OCI-LY7 (cell line): ENCODE results near the gene FOLR2. TPM values are rescaled to one million over a fixed set of nuclear protein-coding genes. Genes with fewer than 3 reads are reported as not detected.

Experiments
- BruUV-seq: library from RNA; stranded (reverse); fragments of 400-500 nt; replicated peaks from 2 replicates; lab custom pipeline; 2021; lab: Mats Ljungman, UMichigan
- CTCF ChIA-PET: fragments of 300-600 bp; sonication (Branson Sonifier 250); formaldehyde crosslinking; loops from one replicate; lab custom pipeline; 2022; ENCODE audit warnings: antibody characterized with exemption; ENCODE audit not compliant: unreplicated experiment; lab: Charles Lee
- POLR2A ChIA-PET: fragments of 300-600 bp; sonication (Branson Sonifier 250); formaldehyde crosslinking; loops from one replicate; lab custom pipeline; 2022; ENCODE audit warnings: antibody characterized with exemption; lab: Charles Lee
- DNase-seq: peaks from one replicate; pipeline ENCODE4 v3.0.0-alpha.2; 2015; ENCODE audit warnings: low spot score
- H2AFZ ChIP-seq: fragments of 200-600 bp; sonication (generic), shearing (Covaris generic); 2 replicates; pipeline ENCODE4 v1.6.1; 2014; ENCODE audit warnings: mild to moderate bottlenecking, antibody characterized with exemption, low read length, moderate library complexity
- H3K27ac ChIP-seq: fragments of 200-600 bp; sonication (generic); 2 replicates; pipeline ENCODE4 v1.5.1; 2014; ENCODE audit warnings: mixed run types, low read depth, mild to moderate bottlenecking, moderate library complexity, low read length, inconsistent platforms; ENCODE audit not compliant: poor library complexity, severe bottlenecking
- H3K36me3 ChIP-seq: fragments of 200-600 bp; sonication (generic); 2 replicates; pipeline ENCODE4 v1.6.1; 2014; ENCODE audit warnings: mild to moderate bottlenecking, antibody characterized with exemption, low read length, moderate library complexity, mixed read lengths; ENCODE audit not compliant: insufficient read depth
- H3K4me1 ChIP-seq: fragments of 200-600 bp; sonication (generic); 2 replicates; pipeline ENCODE4 v1.5.1; 2014; ENCODE audit warnings: mild to moderate bottlenecking, low read length; ENCODE audit not compliant: insufficient read depth, poor library complexity, severe bottlenecking
- H3K4me2 ChIP-seq: fragments of 200-600 bp; sonication (generic); 2 replicates; pipeline ENCODE4 v1.6.1; 2014; ENCODE audit warnings: mild to moderate bottlenecking, low read length
- H3K4me3 ChIP-seq: fragments of 200-600 bp; sonication (generic); 2 replicates; pipeline ENCODE4 v1.5.1; 2014; ENCODE audit warnings: mild to moderate bottlenecking, low read depth, low read length; ENCODE audit not compliant: poor library complexity, severe bottlenecking
- H3K79me2 ChIP-seq: fragments of 200-600 bp; sonication (generic); 2 replicates; pipeline ENCODE4 v1.6.1; 2016; ENCODE audit warnings: low read depth, mild to moderate bottlenecking, low read length, moderate library complexity, mixed read lengths; ENCODE audit not compliant: insufficient read depth
- H3K9me2 ChIP-seq: fragments of 200-600 bp; sonication (generic); 2 replicates; pipeline ENCODE4 v1.6.1; 2016; ENCODE audit warnings: mild to moderate bottlenecking, low read length, mixed read lengths; ENCODE audit not compliant: insufficient read depth
- H3K9me3 ChIP-seq: fragments of 200-600 bp; sonication (generic); 2 replicates; pipeline ENCODE4 v1.6.1; 2014; ENCODE audit warnings: mild to moderate bottlenecking, mixed run types, low read length, mixed read lengths
- H4K20me1 ChIP-seq: fragments of 200-600 bp; sonication (generic); 2 replicates; pipeline ENCODE4 v1.6.1; 2014; ENCODE audit warnings: mild to moderate bottlenecking, antibody characterized with exemption, low read length, moderate library complexity, mixed read lengths; ENCODE audit not compliant: insufficient read depth
- EZH2phosphoT487 ChIP-seq: fragments of 200-600 bp; sonication (generic); IDR thresholded peaks from 2 replicates; pipeline ENCODE4 v1.6.1; 2018; ENCODE audit warnings: low read depth, borderline replicate concordance, mild to moderate bottlenecking, mixed run types, antibody characterized with exemption, low read length, moderate library complexity, mixed read lengths
- intact Hi-C: fragments of 100-400 bp; cut with micrococcal nuclease; formaldehyde crosslinking; loops from one replicate; pipeline ENCODE4 v1.10.0; 2022; ENCODE audit not compliant: unreplicated experiment
- total RNA-seq, 2 experiments: library from RNA; depleted of rRNA in 1 of 2; stranded (reverse); fragments of >200 nt in 1 of 2; shearing (Covaris generic) in 1 of 2; gene quantifications; 2 replicates each; pipeline ENCODE4 v1.2.3, GENCODE V29; 2014 to 2022
- TF ChIP-seq, protein P1 (sequence below): fragments of 200-600 bp; sonication (generic); conservative IDR thresholded peaks from 2 replicates; pipeline ENCODE4 v1.5.1; 2014; ENCODE audit warnings: mild to moderate bottlenecking, antibody characterized with exemption, low read length, moderate library complexity, mixed read lengths

The FOLR2 gene
- total RNA-seq, 2 experiments from 2014 or later = 12.8 to 14.4 TPM

DNA sequence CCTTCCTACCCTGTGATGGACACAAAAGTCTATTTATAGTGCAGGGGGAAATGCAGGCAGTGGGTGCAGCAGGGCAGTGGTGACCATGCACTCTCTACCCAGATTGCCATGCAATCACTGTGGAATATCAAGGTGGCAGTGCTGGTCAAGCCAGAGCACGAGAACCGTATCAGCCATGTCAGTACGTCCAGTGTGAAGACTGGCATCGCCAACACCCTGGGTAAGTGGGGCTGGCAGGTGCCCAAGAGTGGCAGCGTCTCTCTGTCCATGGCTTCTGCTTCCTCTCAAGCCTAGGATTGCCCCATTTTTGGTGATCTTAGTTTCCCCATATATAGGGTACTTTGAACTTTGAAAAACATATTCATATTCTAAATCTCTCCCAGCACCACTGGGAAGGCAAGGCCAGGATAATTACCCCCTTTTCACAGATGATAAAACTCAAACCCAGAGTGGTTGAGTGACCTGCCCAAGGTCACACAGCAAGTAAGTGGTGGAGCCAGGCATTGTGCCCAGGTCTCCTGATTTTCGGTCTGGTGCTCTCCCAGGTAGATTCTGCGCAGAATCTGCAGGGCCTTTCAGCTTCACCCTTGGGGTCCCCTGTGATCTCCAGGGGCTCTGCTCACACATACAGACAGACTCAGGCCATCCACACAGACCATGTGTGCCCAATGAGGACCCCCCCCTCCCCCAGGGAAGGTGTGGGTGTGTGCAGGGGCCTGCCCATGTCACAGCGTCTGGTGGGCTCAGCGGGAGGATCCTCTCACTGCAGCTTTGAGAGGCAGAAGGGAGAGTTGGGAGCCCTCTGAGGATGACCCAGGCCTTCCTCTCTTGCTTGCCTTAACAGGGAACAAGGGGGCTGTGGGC lies 15.0 kb downstream of the FOLR2 start:
- no peak overlapping the region for H3K4me2 ChIP-seq
- H3K4me3 ChIP-seq = no peak overlapping the region
- BruUV-seq = no TSS peak
- no peak overlapping the region for H3K27ac ChIP-seq
- no peaks in the 10 kb centered on the region for H3K9me3 ChIP-seq
- no peaks in the 10 kb centered on the region for H3K79me2 ChIP-seq
- H3K4me1 ChIP-seq = peaks cover 10% of the 10 kb centered on the region
- peaks cover 96% of the 10 kb centered on the region for H3K36me3 ChIP-seq
- intact Hi-C loops = no loop called here
- ChIA-PET POLR2A (interaction anchor here (0.6 kb wide), 1 partner anchor 193 kb away, joined by 3 read pairs; no protein-coding TSS in a partner anchor), CTCF (no interaction called here)
- no peaks in the 10 kb centered on the region for H3K9me2 ChIP-seq
- DNase-seq = no peak
- H4K20me1 ChIP-seq = no peaks in the 10 kb centered on the region
- H2AFZ ChIP-seq = no peak overlapping the region
- no peak for TF ChIP-seq EZH2phosphoT487
- TF ChIP-seq, protein P1, sequence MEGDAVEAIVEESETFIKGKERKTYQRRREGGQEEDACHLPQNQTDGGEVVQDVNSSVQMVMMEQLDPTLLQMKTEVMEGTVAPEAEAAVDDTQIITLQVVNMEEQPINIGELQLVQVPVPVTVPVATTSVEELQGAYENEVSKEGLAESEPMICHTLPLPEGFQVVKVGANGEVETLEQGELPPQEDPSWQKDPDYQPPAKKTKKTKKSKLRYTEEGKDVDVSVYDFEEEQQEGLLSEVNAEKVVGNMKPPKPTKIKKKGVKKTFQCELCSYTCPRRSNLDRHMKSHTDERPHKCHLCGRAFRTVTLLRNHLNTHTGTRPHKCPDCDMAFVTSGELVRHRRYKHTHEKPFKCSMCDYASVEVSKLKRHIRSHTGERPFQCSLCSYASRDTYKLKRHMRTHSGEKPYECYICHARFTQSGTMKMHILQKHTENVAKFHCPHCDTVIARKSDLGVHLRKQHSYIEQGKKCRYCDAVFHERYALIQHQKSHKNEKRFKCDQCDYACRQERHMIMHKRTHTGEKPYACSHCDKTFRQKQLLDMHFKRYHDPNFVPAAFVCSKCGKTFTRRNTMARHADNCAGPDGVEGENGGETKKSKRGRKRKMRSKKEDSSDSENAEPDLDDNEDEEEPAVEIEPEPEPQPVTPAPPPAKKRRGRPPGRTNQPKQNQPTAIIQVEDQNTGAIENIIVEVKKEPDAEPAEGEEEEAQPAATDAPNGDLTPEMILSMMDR = no peak

DNA sequence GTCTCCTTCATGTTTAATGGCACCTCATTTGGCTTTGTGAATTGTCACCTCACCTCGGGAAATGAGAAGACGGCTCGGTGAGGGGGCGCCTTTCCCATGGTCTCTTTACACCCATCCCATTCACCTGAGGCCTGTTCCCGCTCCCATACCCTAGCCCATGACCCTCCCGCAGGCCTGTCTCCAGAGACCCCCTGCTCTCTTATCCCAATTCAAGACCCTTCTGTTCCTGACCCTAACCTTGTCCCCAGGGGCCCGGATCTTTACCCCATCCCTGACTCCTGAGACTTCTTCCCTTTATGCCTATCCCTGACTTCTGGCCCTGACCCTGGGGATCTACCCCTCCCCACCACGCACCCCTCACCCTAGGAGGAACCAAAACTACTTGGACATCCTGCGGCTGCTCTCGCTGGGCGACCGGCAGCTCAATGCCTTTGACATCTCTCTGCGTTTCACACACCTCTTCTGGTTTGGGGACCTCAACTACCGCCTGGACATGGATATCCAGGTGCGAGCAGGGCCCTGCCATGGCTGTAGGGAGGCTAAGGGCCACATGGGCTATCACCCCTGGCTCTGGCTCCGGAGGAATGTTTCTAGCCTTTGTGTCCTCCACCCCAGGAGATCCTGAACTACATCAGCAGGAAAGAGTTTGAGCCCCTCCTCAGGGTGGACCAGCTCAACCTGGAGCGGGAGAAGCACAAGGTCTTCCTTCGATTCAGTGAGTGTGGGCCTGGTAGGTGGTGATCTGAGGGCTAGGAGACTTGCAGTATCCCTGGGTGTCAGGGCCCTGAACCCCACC lies 15.9 kb downstream of the FOLR2 start:
- H3K4me1 ChIP-seq = peaks cover 2% of the 10 kb centered on the region
- no peak overlapping the region for H3K4me3 ChIP-seq
- H3K4me2 ChIP-seq = no peak overlapping the region
- no peaks in the 10 kb centered on the region for H3K9me3 ChIP-seq
- TF ChIP-seq, protein P1 = no peak
- TF ChIP-seq EZH2phosphoT487 = no peak
- intact Hi-C loops = no loop called here
- no TSS peak for BruUV-seq
- H4K20me1 ChIP-seq = no peaks in the 10 kb centered on the region
- no peak for DNase-seq
- H3K79me2 ChIP-seq = no peaks in the 10 kb centered on the region
- no peak overlapping the region for H2AFZ ChIP-seq
- CTCF ChIA-PET = no interaction called here
- no peaks in the 10 kb centered on the region for H3K9me2 ChIP-seq
- peaks cover 96% of the 10 kb centered on the region for H3K36me3 ChIP-seq
- no peak overlapping the region for H3K27ac ChIP-seq
- POLR2A ChIA-PET = interaction anchor here (0.6 kb wide), 1 partner anchor 194 kb away, joined by 3 read pairs; no protein-coding TSS in a partner anchor
